CD4-positive, alpha-beta memory T cell (primary cell): ENCODE results near the gene GALK1. TPM values are rescaled to one million over a fixed set of nuclear protein-coding genes. Genes with fewer than 3 reads are reported as not detected.
"Not testable (repeated sequence)": the region's sequence is repeated elsewhere in the genome, so short reads cannot be mapped to it uniquely, and the experiment has no call there.

Experiments
- CTCF ChIA-PET: fragments of 350-600 bp; sonication (Branson Sonifier 250); formaldehyde crosslinking; loops from one replicate; lab custom pipeline; 2021; ENCODE audit warnings: inconsistent platforms; ENCODE audit not compliant: partially characterized antibody; lab: Charles Lee
- POLR2A ChIA-PET: fragments of 350-600 bp; sonication (Branson Sonifier 250); formaldehyde crosslinking; loops from one replicate; lab custom pipeline; 2021; ENCODE audit not compliant: partially characterized antibody; lab: Charles Lee
- DNase-seq, 5 donors: peaks; one replicate each; pipeline versions ENCODE4 v3.0.0 to v3.0.0-alpha.2; 2020 to 2022; ENCODE audit warnings: mixed read lengths in 1 of 5
- H3K27ac ChIP-seq: one replicate; pipeline ENCODE4 v1.7.0; 2013; ENCODE audit warnings: low read depth, low read length
- H3K27me3 ChIP-seq: 2 replicates; pipeline ENCODE4 v1.7.0; 2013; ENCODE audit warnings: mild to moderate bottlenecking, low read length, moderate library complexity; ENCODE audit not compliant: insufficient read depth
- H3K36me3 ChIP-seq: 2 replicates; pipeline ENCODE4 v1.7.0; 2013; ENCODE audit warnings: mild to moderate bottlenecking, low read length, moderate library complexity; ENCODE audit not compliant: insufficient read depth
- H3K4me1 ChIP-seq: 2 replicates; pipeline ENCODE4 v1.7.0; 2013; ENCODE audit warnings: mild to moderate bottlenecking, low read length, moderate library complexity; ENCODE audit not compliant: insufficient read depth
- H3K4me3 ChIP-seq, 2 donors: one replicate each; pipeline ENCODE4 v1.7.0; 2013; ENCODE audit warnings: low read length in 2 of 2, mild to moderate bottlenecking in 1 of 2
- H3K9me3 ChIP-seq, 2 donors: one replicate each; pipeline ENCODE4 v1.7.0; 2013; ENCODE audit warnings: low read length in 2 of 2, control low read depth in 1 of 2; ENCODE audit not compliant: control insufficient read depth in 1 of 2
- H3K27ac Mint-ChIP-seq, 7 donors: one replicate each; pipeline ENCODE4 v1.8.0; 2020 to 2021; ENCODE audit warnings: mixed read lengths in 7 of 7, mild to moderate bottlenecking in 6 of 7, inconsistent platforms in 3 of 7, moderate library complexity in 3 of 7
- H3K27me3 Mint-ChIP-seq, 2 donors: one replicate each; pipeline ENCODE4 v1.8.0; 2020 to 2021; ENCODE audit warnings: mixed read lengths in 2 of 2
- H3K36me3 Mint-ChIP-seq, 2 donors: one replicate each; pipeline ENCODE4 v1.8.0; 2020 to 2021; ENCODE audit warnings: mixed read lengths in 2 of 2, inconsistent platforms in 1 of 2, mild to moderate bottlenecking in 1 of 2
- H3K4me1 Mint-ChIP-seq, 4 donors: one replicate each; pipeline ENCODE4 v1.8.0; 2020 to 2021; ENCODE audit warnings: mixed read lengths in 4 of 4, mild to moderate bottlenecking in 1 of 4
- H3K4me3 Mint-ChIP-seq, 8 donors: one replicate each; pipeline ENCODE4 v1.8.0; 2020 to 2021; ENCODE audit warnings: mixed read lengths in 8 of 8, mild to moderate bottlenecking in 7 of 8, moderate library complexity in 6 of 8, inconsistent platforms in 3 of 8
- H3K9me3 Mint-ChIP-seq, 8 donors: one replicate each; pipeline ENCODE4 v1.8.0; 2020 to 2021; ENCODE audit warnings: mixed read lengths in 8 of 8, mild to moderate bottlenecking in 5 of 8, inconsistent platforms in 3 of 8, moderate library complexity in 1 of 8
- intact Hi-C: fragments of 100-400 bp; cut with micrococcal nuclease; formaldehyde crosslinking; loops from one replicate; pipeline ENCODE4 v1.15.1; 2023
- polyA plus RNA-seq, 2 donors: library from polyadenylated mRNA; unstranded; fragments of 300-500 nt; fragmentation: Illumina TruSeq; gene quantifications; one replicate each; pipeline ENCODE4 v1.2.3, GENCODE V29; 2021
- total RNA-seq, 2 experiments: library from RNA; stranded (reverse); gene quantifications; one replicate each; pipeline ENCODE4 v1.2.3, GENCODE V29; 2021

GALK1 gene
- total and polyA plus RNA-seq, 4 experiments from 2014 or later, result 17.5 to 25.9 (median 21.9) TPM

- ChIA-PET CTCF (interaction anchor here (1.0 to 7.4 kb wide), 4 partner anchors 15 to 77 kb away, joined by 3 to 56 read pairs (median 18); partner anchors contain the start of genes GALK1 and WBP2), POLR2A (interaction anchor here (0.8 to 16.6 kb wide), 19 partner anchors 8 to 488 kb away, joined by 3 to 556 read pairs (median 7); partner anchors contain the start of genes GALK1, MRPL38, RECQL5 and TRIM47)
- Histone ChIP-seq H3K4me3 (peak overlapping the region; percentile 84 to 92), H3K27ac (peak overlapping the region; percentile 98), H3K4me1 (peaks cover 34% of the 10 kb centered on the region), H3K36me3 (peaks cover 31% of the 10 kb centered on the region)
- H3K9me3 ChIP-seq, H3K27me3 ChIP-seq, H3K27me3 Mint-ChIP-seq: not testable (repeated sequence)
- intact Hi-C loops, result loop anchor here (2.0 kb wide), 1 partner anchor 119 kb away; the partner anchor contains the start of gene TRIM65
- peaks cover 0 to 13% (median 1%) of the 10 kb centered on the region in 8 donors for H3K9me3 Mint-ChIP-seq
- peak overlapping the region; percentile 85 to 96 (median 93) for H3K27ac Mint-ChIP-seq
- peak in 2 of 5 donors; percentile 6 to 20 for DNase-seq
- H3K4me3 Mint-ChIP-seq, result peak overlapping the region; percentile 92 to 99 (median 97)
- H3K4me1 Mint-ChIP-seq, result peaks cover 26 to 60% (median 42%) of the 10 kb centered on the region in 4 donors
- peaks cover 28 to 46% of the 10 kb centered on the region in 2 donors for H3K36me3 Mint-ChIP-seq
Measured at GRCh38 chr17:75778066-75778860, 13.3 kb upstream of the GALK1 start.

DNA sequence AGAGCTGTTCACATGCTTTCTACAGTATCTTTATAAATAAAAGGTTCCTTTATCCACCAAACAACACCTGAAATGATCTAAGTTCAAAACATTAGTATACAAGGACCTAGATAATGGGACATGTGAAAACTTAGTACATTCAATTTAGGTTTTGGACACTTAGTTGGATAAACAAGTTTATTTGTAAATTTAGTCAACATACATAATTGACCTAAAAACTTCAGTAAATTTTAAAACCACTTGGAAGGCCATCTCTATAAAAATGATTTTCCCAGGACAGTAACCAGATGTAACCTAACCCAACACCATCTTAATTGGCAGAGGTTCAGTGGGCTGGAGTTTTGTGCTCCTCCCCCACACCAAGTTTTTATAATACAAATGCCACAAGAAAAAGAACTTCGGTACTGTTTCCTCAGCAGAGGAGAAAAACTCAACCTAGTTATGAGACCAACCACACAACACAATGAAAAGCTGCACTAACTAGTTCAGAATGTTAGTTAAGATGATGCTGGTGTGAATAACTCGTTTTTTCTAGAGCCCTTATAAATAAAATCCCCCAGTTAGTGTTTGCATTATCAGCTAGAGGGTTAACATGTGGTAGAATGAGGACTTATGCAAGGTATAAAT, 12.4 kb upstream of the GALK1 start:
- H3K36me3 Mint-ChIP-seq, result peaks cover 28 to 44% of the 10 kb centered on the region in 2 donors
- POLR2A ChIA-PET, result interaction anchor here (0.6 to 16.6 kb wide), 22 partner anchors 8 to 489 kb away, joined by 3 to 556 read pairs (median 8); partner anchors contain the start of genes GALK1, MRPL38, RECQL5 and SAP30BP

GRCh38 chr17:75776386-75777295, 11.6 kb upstream of the GALK1 start:
- H3K27ac ChIP-seq, result peak overlapping the region; percentile 98
- H3K27ac Mint-ChIP-seq, result peak overlapping the region; percentile 48 to 96 (median 85)
- ChIA-PET POLR2A (interaction anchor here (0.6 to 16.6 kb wide), 29 partner anchors 8 to 577 kb away, joined by 3 to 556 read pairs (median 7); partner anchors contain the start of genes GALK1, PRPSAP1, RECQL5 and SAP30BP), CTCF (interaction anchor here (1.0 to 7.4 kb wide), 10 partner anchors 8 to 127 kb away, joined by 3 to 56 read pairs (median 6); partner anchors contain the start of genes GALK1, UNK and WBP2)
- H3K36me3 Mint-ChIP-seq, result peaks cover 28 to 44% of the 10 kb centered on the region in 2 donors
- peak overlapping the region; percentile 83 to 99 (median 97) for H3K4me3 Mint-ChIP-seq
- no peaks in the 10 kb centered on the region for H3K27me3 ChIP-seq
- peaks cover 0 to 16% (median 1%) of the 10 kb centered on the region in 8 donors for H3K9me3 Mint-ChIP-seq
- peak in 4 of 5 donors; percentile 35 to 61 (median 38) for DNase-seq
- peaks cover 24% of the 10 kb centered on the region for H3K4me1 ChIP-seq
- peak overlapping the region in 1 of 2 donors; percentile 84 for H3K4me3 ChIP-seq
- peaks cover 23 to 53% (median 35%) of the 10 kb centered on the region in 4 donors for H3K4me1 Mint-ChIP-seq
- peaks cover 1 to 2% of the 10 kb centered on the region in 2 donors for H3K27me3 Mint-ChIP-seq
- no peaks in the 10 kb centered on the region for H3K9me3 ChIP-seq
- intact Hi-C loops, result no loop called here
- peaks cover 31% of the 10 kb centered on the region for H3K36me3 ChIP-seq

More for the DNA sequence above, 12.4 kb upstream of the GALK1 start:
- intact Hi-C loops, result no loop called here
- Mint-ChIP-seq H3K9me3 (peaks cover 0 to 16% (median 1%) of the 10 kb centered on the region in 8 donors), H3K27ac (peak overlapping the region; percentile 48 to 96 (median 85)), H3K4me1 (peaks cover 22 to 53% (median 35%) of the 10 kb centered on the region in 4 donors), H3K27me3 (peaks cover 1 to 2% of the 10 kb centered on the region in 2 donors), H3K4me3 (peak overlapping the region; percentile 83 to 99 (median 97))
- Histone ChIP-seq H3K36me3 (peaks cover 31% of the 10 kb centered on the region), H3K27me3 (no peaks in the 10 kb centered on the region), H3K9me3 (no peaks in the 10 kb centered on the region), H3K4me1 (peaks cover 26% of the 10 kb centered on the region), H3K27ac (peak overlapping the region; percentile 98), H3K4me3 (peak overlapping the region; percentile 2 to 84)
- CTCF ChIA-PET, result interaction anchor here (1.0 to 7.4 kb wide), 7 partner anchors 9 to 78 kb away, joined by 3 to 56 read pairs (median 7); partner anchors contain the start of genes GALK1 and WBP2
- DNase-seq, result peak in 2 of 5 donors; percentile 18 to 27

- no peak overlapping the region for H3K27ac ChIP-seq
Measured at GRCh38 chr17:75774991-75775668, 10.1 kb upstream of the GALK1 start.

GRCh38 chr17:75774471-75774990, 9.5 kb upstream of the GALK1 start:
- Histone ChIP-seq H3K9me3 (no peaks in the 10 kb centered on the region), H3K27ac (no peak overlapping the region), H3K4me1 (peaks cover 19% of the 10 kb centered on the region), H3K36me3 (peaks cover 31% of the 10 kb centered on the region), H3K27me3 (no peaks in the 10 kb centered on the region), H3K4me3 (no peak overlapping the region)
- Mint-ChIP-seq H3K27ac (peak overlapping the region in 3 of 7 donors; percentile 67 to 96 (median 74)), H3K4me1 (peaks cover 17 to 46% (median 29%) of the 10 kb centered on the region in 4 donors), H3K4me3 (peak overlapping the region in 2 of 8 donors; percentile 25 to 62), H3K36me3 (peaks cover 25 to 40% of the 10 kb centered on the region in 2 donors), H3K27me3 (peaks cover under 1% of the 10 kb centered on the region in 2 donors), H3K9me3 (peaks cover 0 to 15% (median under 1%) of the 10 kb centered on the region in 8 donors)
- ChIA-PET POLR2A (interaction anchor here (0.9 to 16.6 kb wide), 10 partner anchors 12 to 422 kb away, joined by 3 to 556 read pairs (median 104); partner anchors contain the start of genes GALK1, TRIM47, TRIM65 and UNC13D), CTCF (interaction anchor here (1.6 to 7.4 kb wide), 3 partner anchors 9 to 21 kb away, joined by 4 to 56 read pairs (median 28); partner anchors contain the start of gene GALK1)
- peak in 2 of 5 donors; percentile 26 to 33 for DNase-seq
- intact Hi-C loops, result no loop called here

More at GRCh38 chr17:75774991-75775668, 10.1 kb upstream of the GALK1 start:
- H3K9me3 ChIP-seq, result no peaks in the 10 kb centered on the region
- peaks cover 28 to 44% of the 10 kb centered on the region in 2 donors for H3K36me3 Mint-ChIP-seq
- H3K27ac Mint-ChIP-seq, result peak overlapping the region in 5 of 7 donors; percentile 42 to 96 (median 81)
- peaks cover 0 to 18% (median 1%) of the 10 kb centered on the region in 8 donors for H3K9me3 Mint-ChIP-seq
- peaks cover 31% of the 10 kb centered on the region for H3K36me3 ChIP-seq
- intact Hi-C loops, result no loop called here
- H3K27me3 Mint-ChIP-seq, result peaks cover 1 to 2% of the 10 kb centered on the region in 2 donors
- peak overlapping the region in 4 of 8 donors; percentile 1 to 97 (median 64) for H3K4me3 Mint-ChIP-seq
- POLR2A ChIA-PET, result interaction anchor here (0.9 to 16.6 kb wide), 17 partner anchors 11 to 421 kb away, joined by 3 to 556 read pairs (median 9); partner anchors contain the start of genes GALK1, TRIM47, TRIM65 and UNC13D
- H3K27me3 ChIP-seq, result no peaks in the 10 kb centered on the region
- peaks cover 22% of the 10 kb centered on the region for H3K4me1 ChIP-seq
- peaks cover 23 to 52% (median 35%) of the 10 kb centered on the region in 4 donors for H3K4me1 Mint-ChIP-seq
- CTCF ChIA-PET, result interaction anchor here (1.7 to 7.4 kb wide), 4 partner anchors 10 to 73 kb away, joined by 7 to 56 read pairs (median 18); partner anchors contain the start of genes GALK1 and UNK
- peak in 3 of 5 donors; percentile 19 to 29 (median 28) for DNase-seq
- no peak overlapping the region for H3K4me3 ChIP-seq
